Measurements from ENCODE around the gene GUCA1C.

Gene GUCA1C, protein sequence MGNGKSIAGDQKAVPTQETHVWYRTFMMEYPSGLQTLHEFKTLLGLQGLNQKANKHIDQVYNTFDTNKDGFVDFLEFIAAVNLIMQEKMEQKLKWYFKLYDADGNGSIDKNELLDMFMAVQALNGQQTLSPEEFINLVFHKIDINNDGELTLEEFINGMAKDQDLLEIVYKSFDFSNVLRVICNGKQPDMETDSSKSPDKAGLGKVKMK

DNA sequence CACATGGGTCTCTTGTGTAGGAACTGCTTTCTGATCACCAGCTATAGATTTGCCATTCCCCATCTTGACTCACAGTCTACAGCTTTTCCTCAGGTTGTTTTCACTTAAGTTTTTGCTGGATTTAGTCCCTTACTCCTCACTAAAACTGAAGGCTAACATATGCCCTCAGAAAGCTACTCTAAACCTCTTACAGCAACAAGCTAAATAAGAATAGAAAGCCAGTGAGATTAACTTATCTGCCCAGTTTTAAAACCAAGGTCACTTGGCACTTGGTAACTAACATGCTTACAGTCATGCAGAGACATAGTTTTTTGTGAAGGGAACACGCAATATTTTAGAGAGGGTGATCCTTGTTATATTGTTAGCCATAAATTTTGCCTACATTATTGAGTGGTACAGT, at the start of gene GUCA1C:
Gene GUCA1C, minus strand, starts transcription at position 180 of the 400 bp plus-strand sequence. Its CDS starts 117 bp downstream, at position 63.
- no peak within 1 kb of the TSS for H3K27ac ChIP-seq (ENCODE audit: low read length)
- H3K27me3 ChIP-seq (ENCODE audit: control insufficient read depth, insufficient read depth, low read length), result no peaks in the 10 kb centered on the region
- H3K9ac ChIP-seq (ENCODE audit: low read length), result no peak within 1 kb of the TSS
- H3K4me1 ChIP-seq (ENCODE audit: control insufficient read depth, low read depth, low read length), result no peaks in the 10 kb centered on the region
- no peaks in the 10 kb centered on the region for H3K36me3 ChIP-seq (ENCODE audit: control insufficient read depth, low read depth, low read length)
- no peaks in the 10 kb centered on the region for H3K9me3 ChIP-seq (ENCODE audit: control insufficient read depth, low read depth, low read length)
- H3K4me3 ChIP-seq (ENCODE audit: low read length), result no peak within 1 kb of the TSS

DNA sequence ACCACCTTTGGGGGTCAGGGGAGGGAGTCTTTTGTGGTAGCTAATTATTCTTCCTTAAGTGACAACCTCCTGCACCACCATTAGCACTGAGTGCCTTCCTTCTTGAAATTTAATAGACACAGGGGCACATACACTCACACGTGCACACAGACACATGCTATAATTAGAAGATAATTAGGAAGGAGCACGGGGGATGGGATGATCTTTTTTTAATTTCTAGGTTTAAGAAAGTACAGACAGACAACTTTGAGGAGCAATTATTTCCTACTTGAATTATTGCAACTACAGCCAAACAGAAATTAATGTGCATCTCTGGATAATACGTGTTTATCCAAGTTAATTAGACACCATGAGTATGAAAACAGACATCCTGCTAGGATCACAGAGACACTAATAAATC, 44.8 kb upstream of the GUCA1C start:
- Histone ChIP-seq H3K9me3 (ENCODE audit: control insufficient read depth, low read depth, low read length) (no peaks in the 10 kb centered on the region), H3K4me1 (ENCODE audit: control insufficient read depth, low read depth, low read length) (no peaks in the 10 kb centered on the region), H3K36me3 (ENCODE audit: control insufficient read depth, low read depth, low read length) (no peaks in the 10 kb centered on the region), H3K4me3 (ENCODE audit: low read length) (no peak overlapping the region), H3K9ac (ENCODE audit: low read length) (no peak overlapping the region), H3K27me3 (ENCODE audit: control insufficient read depth, insufficient read depth, low read length) (no peaks in the 10 kb centered on the region), H3K27ac (ENCODE audit: low read length) (no peak overlapping the region)

DNA sequence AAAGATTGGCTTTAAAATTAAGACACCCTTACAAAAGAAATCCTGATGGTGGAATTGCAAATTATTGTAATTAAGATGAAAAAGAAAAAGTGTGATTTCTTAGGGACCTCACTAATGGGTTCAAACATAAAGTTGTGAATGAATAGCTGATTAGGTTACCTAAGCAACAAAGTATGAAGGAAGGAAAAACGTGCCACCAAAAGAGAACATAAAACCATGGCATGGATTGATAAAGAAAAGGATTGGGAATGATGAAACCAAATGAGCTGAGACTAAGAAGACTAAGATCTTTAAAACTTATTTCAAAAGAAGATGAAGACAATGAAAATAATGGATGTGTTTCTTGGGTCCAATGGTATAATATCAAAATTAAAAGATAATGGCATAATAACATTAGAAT, 32.2 kb upstream of the GUCA1C start:
- Histone ChIP-seq H3K9ac (ENCODE audit: low read length) (no peak overlapping the region), H3K36me3 (ENCODE audit: control insufficient read depth, low read depth, low read length) (no peaks in the 10 kb centered on the region), H3K9me3 (ENCODE audit: control insufficient read depth, low read depth, low read length) (no peaks in the 10 kb centered on the region), H3K4me1 (ENCODE audit: control insufficient read depth, low read depth, low read length) (no peaks in the 10 kb centered on the region), H3K4me3 (ENCODE audit: low read length) (no peak overlapping the region), H3K27ac (ENCODE audit: low read length) (no peak overlapping the region), H3K27me3 (ENCODE audit: control insufficient read depth, insufficient read depth, low read length) (no peaks in the 10 kb centered on the region)

DNA sequence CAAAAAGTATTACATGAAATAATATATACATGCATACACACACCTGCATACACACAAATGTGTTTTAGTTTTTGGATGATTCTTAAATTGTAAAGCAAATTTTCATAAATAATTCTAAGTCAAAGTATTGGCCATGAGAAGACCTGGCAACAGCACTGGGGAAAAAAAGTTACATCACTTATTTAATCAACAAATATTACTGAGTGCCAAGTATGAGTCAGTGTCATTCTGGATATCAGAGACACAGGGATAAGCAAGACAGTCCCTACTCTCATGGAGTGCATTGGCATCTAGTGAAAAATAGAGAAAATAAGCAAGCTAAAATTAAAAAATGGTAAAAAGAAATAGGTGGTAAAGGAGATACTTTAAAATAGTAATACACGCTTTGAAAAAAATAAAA, 29.4 kb upstream of the GUCA1C start:
- Histone ChIP-seq H3K4me1 (ENCODE audit: control insufficient read depth, low read depth, low read length) (no peaks in the 10 kb centered on the region), H3K36me3 (ENCODE audit: control insufficient read depth, low read depth, low read length) (no peaks in the 10 kb centered on the region)

GRCh38 chr3:108976058-108976457, 22.4 kb upstream of the GUCA1C start:
- H3K4me3 ChIP-seq (ENCODE audit: low read length), result no peak overlapping the region
- H3K9me3 ChIP-seq (ENCODE audit: control insufficient read depth, low read depth, low read length), result no peaks in the 10 kb centered on the region
- H3K36me3 ChIP-seq (ENCODE audit: control insufficient read depth, low read depth, low read length), result no peaks in the 10 kb centered on the region
- no peaks in the 10 kb centered on the region for H3K4me1 ChIP-seq (ENCODE audit: control insufficient read depth, low read depth, low read length)
- no peak overlapping the region for H3K9ac ChIP-seq (ENCODE audit: low read length)
- H3K27me3 ChIP-seq (ENCODE audit: control insufficient read depth, insufficient read depth, low read length), result no peaks in the 10 kb centered on the region
- no peak overlapping the region for H3K27ac ChIP-seq (ENCODE audit: low read length)

More for the DNA sequence above, 29.4 kb upstream of the GUCA1C start:
- H3K4me3 ChIP-seq (ENCODE audit: low read length), result no peak overlapping the region
- H3K27me3 ChIP-seq (ENCODE audit: control insufficient read depth, insufficient read depth, low read length), result no peaks in the 10 kb centered on the region
- H3K9me3 ChIP-seq (ENCODE audit: control insufficient read depth, low read depth, low read length), result no peaks in the 10 kb centered on the region
- no peak overlapping the region for H3K9ac ChIP-seq (ENCODE audit: low read length)
- H3K27ac ChIP-seq (ENCODE audit: low read length), result no peak overlapping the region

- H3K9me3 ChIP-seq (ENCODE audit: control insufficient read depth, low read depth, low read length), result no peaks in the 10 kb centered on the region
- no peaks in the 10 kb centered on the region for H3K4me1 ChIP-seq (ENCODE audit: control insufficient read depth, low read depth, low read length)
- no peak overlapping the region for H3K9ac ChIP-seq (ENCODE audit: low read length)
- no peak overlapping the region for H3K4me3 ChIP-seq (ENCODE audit: low read length)
- no peaks in the 10 kb centered on the region for H3K36me3 ChIP-seq (ENCODE audit: control insufficient read depth, low read depth, low read length)
- H3K27me3 ChIP-seq (ENCODE audit: control insufficient read depth, insufficient read depth, low read length), result no peaks in the 10 kb centered on the region
- no peak overlapping the region for H3K27ac ChIP-seq (ENCODE audit: low read length)
These were observed 19.3 kb upstream of the GUCA1C start for GRCh38 chr3:108973019-108973418.

DNA sequence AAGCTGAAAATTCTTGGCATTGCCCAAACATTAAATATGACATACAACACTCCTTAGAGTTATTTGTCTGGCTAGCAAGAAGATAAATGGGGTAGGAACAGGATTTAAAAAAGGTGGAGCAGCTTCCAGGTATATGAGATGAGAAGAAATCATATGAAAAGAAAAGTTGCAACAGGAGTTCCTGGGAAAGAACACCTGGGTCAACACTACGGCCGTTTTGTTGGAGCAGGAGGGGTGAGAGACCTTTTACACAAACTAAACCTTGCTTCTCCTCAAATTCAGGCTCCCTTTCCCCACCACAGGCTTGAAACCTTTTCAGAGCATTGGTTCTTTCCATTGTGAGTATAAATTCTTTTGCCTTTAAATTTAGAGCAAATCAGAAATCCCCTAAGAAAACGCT, 18.8 kb upstream of the GUCA1C start:
- Histone ChIP-seq H3K27me3 (ENCODE audit: control insufficient read depth, insufficient read depth, low read length) (no peaks in the 10 kb centered on the region), H3K9ac (ENCODE audit: low read length) (no peak overlapping the region), H3K4me3 (ENCODE audit: low read length) (no peak overlapping the region), H3K4me1 (ENCODE audit: control insufficient read depth, low read depth, low read length) (no peaks in the 10 kb centered on the region), H3K9me3 (ENCODE audit: control insufficient read depth, low read depth, low read length) (no peaks in the 10 kb centered on the region), H3K36me3 (ENCODE audit: control insufficient read depth, low read depth, low read length) (no peaks in the 10 kb centered on the region), H3K27ac (ENCODE audit: low read length) (no peak overlapping the region)

GRCh38 chr3:108970561-108970960, 16.9 kb upstream of the GUCA1C start:
- no peaks in the 10 kb centered on the region for H3K9me3 ChIP-seq (ENCODE audit: control insufficient read depth, low read depth, low read length)
- no peak overlapping the region for H3K27ac ChIP-seq (ENCODE audit: low read length)
- no peak overlapping the region for H3K4me3 ChIP-seq (ENCODE audit: low read length)
- no peaks in the 10 kb centered on the region for H3K27me3 ChIP-seq (ENCODE audit: control insufficient read depth, insufficient read depth, low read length)
- no peaks in the 10 kb centered on the region for H3K36me3 ChIP-seq (ENCODE audit: control insufficient read depth, low read depth, low read length)
- no peak overlapping the region for H3K9ac ChIP-seq (ENCODE audit: low read length)
- no peaks in the 10 kb centered on the region for H3K4me1 ChIP-seq (ENCODE audit: control insufficient read depth, low read depth, low read length)

DNA sequence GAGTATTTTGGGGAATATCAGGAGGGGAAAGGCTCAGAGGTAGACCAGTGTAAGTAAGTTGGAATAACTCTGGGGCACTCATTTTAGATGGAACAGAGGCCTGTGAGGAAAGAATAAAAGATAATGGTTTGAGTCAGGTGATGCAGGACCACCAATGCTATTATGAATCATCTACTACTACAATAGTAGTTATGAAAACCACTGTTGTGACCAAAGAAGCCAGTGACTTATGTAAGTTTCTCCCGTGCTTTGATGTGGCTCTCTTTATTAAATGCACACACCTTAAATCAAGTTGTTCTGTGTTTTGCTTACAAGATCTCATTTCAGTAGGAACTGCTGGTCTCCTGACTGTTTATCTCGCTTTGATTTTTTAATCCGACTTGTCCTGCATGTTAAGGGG, 13.1 kb upstream of the GUCA1C start:
- Histone ChIP-seq H3K27me3 (ENCODE audit: control insufficient read depth, insufficient read depth, low read length) (no peaks in the 10 kb centered on the region), H3K9me3 (ENCODE audit: control insufficient read depth, low read depth, low read length) (no peaks in the 10 kb centered on the region), H3K27ac (ENCODE audit: low read length) (no peak overlapping the region), H3K36me3 (ENCODE audit: control insufficient read depth, low read depth, low read length) (no peaks in the 10 kb centered on the region), H3K4me1 (ENCODE audit: control insufficient read depth, low read depth, low read length) (no peaks in the 10 kb centered on the region), H3K9ac (ENCODE audit: low read length) (no peak overlapping the region), H3K4me3 (ENCODE audit: low read length) (no peak overlapping the region)

- Histone ChIP-seq H3K27me3 (ENCODE audit: control insufficient read depth, insufficient read depth, low read length) (no peaks in the 10 kb centered on the region), H3K9ac (ENCODE audit: low read length) (no peak overlapping the region), H3K36me3 (ENCODE audit: control insufficient read depth, low read depth, low read length) (no peaks in the 10 kb centered on the region), H3K4me1 (ENCODE audit: control insufficient read depth, low read depth, low read length) (peaks cover 4% of the 10 kb centered on the region), H3K4me3 (ENCODE audit: low read length) (no peak overlapping the region), H3K27ac (ENCODE audit: low read length) (no peak overlapping the region), H3K9me3 (ENCODE audit: control insufficient read depth, low read depth, low read length) (no peaks in the 10 kb centered on the region)
These were observed 5.3 kb upstream of the GUCA1C start for GRCh38 chr3:108959017-108959416.

DNA sequence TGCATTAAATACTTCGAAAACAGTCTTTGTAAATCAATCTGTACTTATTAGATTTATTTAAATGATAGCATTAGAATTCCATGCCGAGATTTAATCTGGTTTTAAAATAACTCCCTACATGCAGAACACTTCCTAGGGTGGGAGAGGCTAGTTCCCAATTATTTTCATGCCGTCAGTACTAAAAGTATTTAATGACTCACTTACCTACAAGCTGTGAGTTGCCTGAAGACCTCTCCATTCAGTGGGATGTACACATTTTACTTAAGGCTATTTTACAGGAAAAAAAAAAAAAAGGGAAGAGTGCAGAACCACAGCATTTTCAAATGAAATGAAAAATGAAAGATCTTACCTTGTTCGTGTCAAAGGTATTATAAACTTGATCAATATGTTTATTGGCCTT, 469 bp downstream of the GUCA1C start:
- Histone ChIP-seq H3K27ac (ENCODE audit: low read length) (no peak overlapping the region), H3K4me3 (ENCODE audit: low read length) (no peak overlapping the region), H3K4me1 (ENCODE audit: control insufficient read depth, low read depth, low read length) (no peaks in the 10 kb centered on the region), H3K9ac (ENCODE audit: low read length) (no peak overlapping the region), H3K9me3 (ENCODE audit: control insufficient read depth, low read depth, low read length) (no peaks in the 10 kb centered on the region), H3K36me3 (ENCODE audit: control insufficient read depth, low read depth, low read length) (no peaks in the 10 kb centered on the region), H3K27me3 (ENCODE audit: control insufficient read depth, insufficient read depth, low read length) (no peaks in the 10 kb centered on the region)

DNA sequence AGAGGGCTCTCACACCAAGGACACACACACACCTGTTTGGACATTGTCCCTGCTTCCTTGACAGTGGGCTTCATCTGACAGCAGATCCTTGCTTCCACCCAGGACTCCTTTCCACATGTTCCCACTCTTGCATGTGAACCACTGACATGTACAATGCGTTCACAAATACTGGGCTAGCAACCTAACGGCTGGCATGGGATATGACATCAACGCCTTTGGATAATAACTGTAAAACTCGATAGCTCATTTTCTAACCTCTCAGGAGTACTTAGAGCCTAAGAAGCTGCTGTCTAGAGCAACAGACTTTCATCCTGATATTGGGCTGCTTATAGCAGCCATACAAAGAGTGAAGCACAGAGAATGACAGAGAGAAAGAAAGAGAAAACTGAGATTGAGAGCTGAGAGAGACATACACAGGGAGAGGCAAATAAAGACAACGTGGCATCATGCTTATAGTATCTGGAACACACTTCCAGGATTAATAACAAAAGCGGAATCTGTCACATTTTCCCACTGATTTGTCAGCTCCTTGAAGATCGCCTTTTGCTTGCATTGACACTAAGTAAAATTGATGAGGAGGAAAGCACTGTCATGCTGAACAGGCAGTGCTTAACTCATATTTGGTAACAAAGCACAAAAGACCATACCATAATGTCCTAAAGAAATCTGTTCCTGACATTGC, 1.7 kb downstream of the GUCA1C start:
- no peak overlapping the region for H3K4me3 ChIP-seq (ENCODE audit: low read length)
- H3K27me3 ChIP-seq (ENCODE audit: control insufficient read depth, insufficient read depth, low read length), result no peaks in the 10 kb centered on the region
- H3K4me1 ChIP-seq (ENCODE audit: control insufficient read depth, low read depth, low read length), result no peaks in the 10 kb centered on the region
- H3K27ac ChIP-seq (ENCODE audit: low read length), result no peak overlapping the region
- no peak overlapping the region for H3K9ac ChIP-seq (ENCODE audit: low read length)
- H3K9me3 ChIP-seq (ENCODE audit: control insufficient read depth, low read depth, low read length), result no peaks in the 10 kb centered on the region
- no peaks in the 10 kb centered on the region for H3K36me3 ChIP-seq (ENCODE audit: control insufficient read depth, low read depth, low read length)
